VCaP (cell line): ENCODE results near the gene ANTXR2.
"Not testable (repeated sequence)": the region's sequence is repeated elsewhere in the genome, so short reads cannot be mapped to it uniquely, and the experiment has no call there.

ENCODE experiments used
- H3K27ac ChIP-seq: fragments of 450-650 bp; 2 replicates; pipeline ENCODE4 v1.5.1; 2017
- TF ChIP-seq, protein P1 (sequence below): fragments of 450-650 bp; conservative IDR thresholded peaks from 2 replicates; pipeline ENCODE4 v1.5.1; 2017; ENCODE audit warnings: mild to moderate bottlenecking, moderate library complexity

The ANTXR2 gene

DNA sequence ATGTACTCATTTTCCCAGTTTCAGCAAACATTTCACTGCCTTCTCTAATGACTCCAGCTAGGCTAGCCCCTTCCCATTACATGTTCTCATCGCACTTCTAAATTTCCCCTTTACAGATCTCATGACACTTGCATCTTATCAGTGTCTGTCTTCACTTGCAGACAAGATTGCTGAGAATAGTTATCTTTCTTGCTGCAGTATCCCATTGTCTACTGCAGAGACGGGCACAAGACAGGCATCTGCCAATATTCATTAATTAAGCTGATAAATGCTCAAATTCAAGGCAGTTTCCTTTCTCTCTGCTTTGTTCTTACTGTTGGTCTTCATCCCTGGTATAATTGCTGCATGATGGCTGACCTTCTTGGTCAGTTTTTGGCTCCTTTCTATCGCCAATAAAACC is 175.9 kb downstream of the ANTXR2 start:
- TF ChIP-seq, protein P1, sequence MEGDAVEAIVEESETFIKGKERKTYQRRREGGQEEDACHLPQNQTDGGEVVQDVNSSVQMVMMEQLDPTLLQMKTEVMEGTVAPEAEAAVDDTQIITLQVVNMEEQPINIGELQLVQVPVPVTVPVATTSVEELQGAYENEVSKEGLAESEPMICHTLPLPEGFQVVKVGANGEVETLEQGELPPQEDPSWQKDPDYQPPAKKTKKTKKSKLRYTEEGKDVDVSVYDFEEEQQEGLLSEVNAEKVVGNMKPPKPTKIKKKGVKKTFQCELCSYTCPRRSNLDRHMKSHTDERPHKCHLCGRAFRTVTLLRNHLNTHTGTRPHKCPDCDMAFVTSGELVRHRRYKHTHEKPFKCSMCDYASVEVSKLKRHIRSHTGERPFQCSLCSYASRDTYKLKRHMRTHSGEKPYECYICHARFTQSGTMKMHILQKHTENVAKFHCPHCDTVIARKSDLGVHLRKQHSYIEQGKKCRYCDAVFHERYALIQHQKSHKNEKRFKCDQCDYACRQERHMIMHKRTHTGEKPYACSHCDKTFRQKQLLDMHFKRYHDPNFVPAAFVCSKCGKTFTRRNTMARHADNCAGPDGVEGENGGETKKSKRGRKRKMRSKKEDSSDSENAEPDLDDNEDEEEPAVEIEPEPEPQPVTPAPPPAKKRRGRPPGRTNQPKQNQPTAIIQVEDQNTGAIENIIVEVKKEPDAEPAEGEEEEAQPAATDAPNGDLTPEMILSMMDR = no peak
- no peak overlapping the region for H3K27ac ChIP-seq

DNA sequence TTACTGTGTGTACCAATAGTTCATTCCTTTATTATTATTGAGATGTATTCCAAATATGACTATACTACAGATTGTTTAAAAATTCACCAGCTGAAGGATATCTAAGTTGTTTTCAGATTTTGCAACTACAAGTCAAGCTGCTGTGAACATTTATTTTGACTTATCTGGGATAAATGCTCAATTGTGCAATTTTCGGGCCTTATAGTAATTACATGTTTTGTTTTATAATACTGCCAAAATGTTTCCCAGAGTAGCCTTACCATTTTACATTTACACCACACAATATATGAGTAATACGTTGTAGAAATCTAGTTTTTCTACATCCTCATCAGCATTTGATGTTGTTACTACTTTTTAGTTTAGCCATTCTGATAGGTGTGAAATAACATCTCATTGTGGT is 179.6 kb downstream of the ANTXR2 start:
- TF ChIP-seq, protein P1 = no peak
- H3K27ac ChIP-seq = no peak overlapping the region

DNA sequence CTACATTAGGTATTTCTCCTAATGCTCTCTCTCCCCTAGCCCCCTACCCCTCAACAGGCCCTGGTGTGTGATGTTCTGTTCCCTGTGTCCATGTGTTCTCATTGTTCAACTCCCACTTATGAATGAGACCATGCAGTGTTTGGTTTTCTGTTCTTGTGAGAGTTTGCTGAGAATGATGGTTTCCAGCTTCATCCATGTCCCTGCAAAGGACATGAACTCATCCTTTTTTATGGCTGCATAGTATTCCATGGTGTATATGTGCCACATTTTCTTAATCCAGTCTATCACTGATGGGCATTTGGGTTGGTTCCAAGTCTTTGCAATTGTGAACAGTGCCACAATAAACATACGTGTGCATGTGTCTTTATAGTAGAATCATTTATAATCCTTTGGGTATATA is 184.0 kb downstream of the ANTXR2 start:
- H3K27ac ChIP-seq = not testable (repeated sequence)

DNA sequence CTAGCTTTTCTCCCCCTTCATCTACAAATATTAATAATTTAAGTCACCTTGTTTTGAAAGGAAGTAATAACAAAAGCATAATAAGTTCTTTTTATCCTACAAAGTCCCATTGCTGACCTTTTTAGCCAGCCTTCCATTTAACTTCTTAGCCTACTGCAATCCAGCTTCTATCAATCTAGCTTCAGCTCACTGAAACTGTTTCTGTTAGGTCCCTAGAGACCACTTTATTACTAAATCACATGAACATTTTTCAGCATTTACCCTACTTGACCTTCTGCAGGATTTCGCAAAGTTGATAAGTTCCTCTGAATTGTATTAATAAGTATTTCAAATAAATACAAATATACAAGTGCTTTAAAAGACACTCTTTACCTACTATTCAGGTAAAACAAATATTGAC is 186.5 kb downstream of the ANTXR2 start:
- TF ChIP-seq, protein P1 = no peak
- H3K27ac ChIP-seq = no peak overlapping the region

DNA sequence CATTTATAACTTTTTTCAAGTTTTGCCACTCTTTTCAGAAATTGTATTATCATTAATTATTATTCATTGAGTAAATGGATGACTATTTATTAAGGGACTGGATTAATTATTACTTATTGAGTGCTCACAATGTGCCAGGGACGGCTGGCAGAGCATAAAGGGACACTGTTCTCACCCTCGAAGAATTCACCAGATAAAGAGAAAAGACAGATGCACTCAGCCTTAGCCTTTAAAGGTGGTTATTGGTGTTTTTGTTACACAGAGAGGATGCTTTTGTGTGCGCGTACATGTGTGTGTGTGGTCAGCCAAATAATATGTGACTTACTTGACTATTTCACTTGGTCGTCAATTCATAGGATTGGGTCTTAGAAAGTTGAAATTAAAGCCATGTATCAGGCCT is 187.0 kb downstream of the ANTXR2 start:
- TF ChIP-seq, protein P1 = no peak
- no peak overlapping the region for H3K27ac ChIP-seq

DNA sequence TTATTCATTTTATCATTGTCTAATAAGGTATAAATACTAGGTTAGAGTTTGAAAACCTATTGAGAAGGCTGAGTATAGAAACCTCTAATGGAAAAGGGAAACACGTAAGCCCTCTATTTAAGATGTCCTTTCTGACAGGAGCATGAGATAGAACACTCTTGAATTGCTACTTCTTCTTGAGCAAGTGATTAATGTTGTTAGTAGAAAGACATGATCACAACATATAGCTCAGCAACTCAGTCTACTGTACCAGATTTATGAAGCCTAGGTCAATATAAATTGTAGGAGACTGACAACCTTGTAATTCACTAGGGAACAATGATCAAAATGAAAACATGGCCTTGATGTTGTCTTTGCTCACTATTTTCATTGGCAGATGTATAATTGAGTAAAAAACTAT is 189.7 kb downstream of the ANTXR2 start:
- TF ChIP-seq, protein P1 = no peak
- no peak overlapping the region for H3K27ac ChIP-seq

DNA sequence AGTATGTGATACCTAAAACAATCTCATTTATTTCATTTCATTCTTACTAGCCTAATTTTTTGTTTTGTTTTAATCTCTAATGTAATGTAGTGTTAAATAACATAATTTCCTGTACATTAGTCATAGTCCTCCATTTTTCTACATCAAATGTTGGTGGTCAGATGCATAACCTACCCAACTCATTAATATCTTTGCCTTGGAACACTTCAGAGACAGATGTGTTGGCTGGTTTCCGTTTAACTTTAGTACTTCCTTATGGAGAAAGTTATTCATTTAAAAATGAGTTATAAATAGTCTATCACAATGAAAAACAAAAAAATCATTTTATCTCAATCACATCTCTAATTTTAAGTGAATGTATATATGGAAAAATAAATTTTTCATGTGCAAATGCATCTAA is 190.2 kb downstream of the ANTXR2 start:
- no peak overlapping the region for H3K27ac ChIP-seq
- TF ChIP-seq, protein P1 = no peak

DNA sequence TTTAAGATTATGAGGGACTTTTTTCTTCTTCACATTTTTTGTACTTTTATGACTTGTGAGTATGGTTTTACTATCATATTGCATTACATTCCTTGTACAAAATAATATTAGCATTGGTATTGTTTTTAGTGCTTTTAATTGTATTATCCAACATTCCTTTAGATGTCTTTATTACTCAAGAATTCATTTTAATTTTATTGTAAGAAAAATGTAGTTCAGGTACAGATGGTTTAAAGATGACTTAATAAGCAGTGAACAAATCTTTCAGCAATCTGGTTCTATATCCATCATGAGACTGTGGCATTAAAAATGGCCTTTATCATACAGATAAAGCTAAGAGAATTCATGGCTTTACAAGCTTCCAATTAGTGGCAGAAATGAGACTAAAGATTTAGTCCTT is 191.6 kb downstream of the ANTXR2 start:
- TF ChIP-seq, protein P1 = no peak
- H3K27ac ChIP-seq = no peak overlapping the region
